ENCODE measurements around the gene RBMS3. TPM values are rescaled to one million over a fixed set of nuclear protein-coding genes. Genes with fewer than 3 reads are reported as not detected.

Gene RBMS3
- total RNA-seq, 1 donor, result 81.1 TPM

- H3K4me1 ChIP-seq (ENCODE audit: insufficient read depth, low read length), result peaks cover 38% of the 10 kb centered on the region
- no peak overlapping the region for H2AFZ ChIP-seq (ENCODE audit: low read length)
- peaks cover 2% of the 10 kb centered on the region for H3K79me2 ChIP-seq (ENCODE audit: insufficient read depth, low read length)
- no peaks in the 10 kb centered on the region for H4K20me1 ChIP-seq (ENCODE audit: insufficient read depth, low read length)
- no peak overlapping the region for H3K4me3 ChIP-seq (ENCODE audit: insufficient read depth, low read length)
- no peak overlapping the region for H3K27ac ChIP-seq (ENCODE audit: low read depth, low read length)
- H3K27me3 ChIP-seq (ENCODE audit: insufficient read depth, low read length), result no peaks in the 10 kb centered on the region
- H3K9me3 ChIP-seq (ENCODE audit: low read depth, low read length), result no peaks in the 10 kb centered on the region
- H3K4me2 ChIP-seq (ENCODE audit: insufficient read depth, low read length), result no peak overlapping the region
- TF ChIP-seq CTCF (IDR thresholded peaks at IDR 0.05; ENCODE audit: extremely low read depth, low read depth, low read length), result no peak
- no peak for DNase-seq (ENCODE audit: insufficient read length, low spot score, missing footprints)
- H3K36me3 ChIP-seq (ENCODE audit: insufficient read depth, low read length), result no peaks in the 10 kb centered on the region
Observed at GRCh38 chr3:29644956-29645636, 364.2 kb downstream of the RBMS3 start.

GRCh38 chr3:29646043-29646442, 365.2 kb downstream of the RBMS3 start:
- Histone ChIP-seq H3K36me3 (ENCODE audit: insufficient read depth, low read length) (no peaks in the 10 kb centered on the region), H2AFZ (ENCODE audit: low read length) (no peak overlapping the region), H3K79me2 (ENCODE audit: insufficient read depth, low read length) (peaks cover 2% of the 10 kb centered on the region), H4K20me1 (ENCODE audit: insufficient read depth, low read length) (no peaks in the 10 kb centered on the region), H3K27ac (ENCODE audit: low read depth, low read length) (no peak overlapping the region), H3K4me1 (ENCODE audit: insufficient read depth, low read length) (peaks cover 43% of the 10 kb centered on the region), H3K27me3 (ENCODE audit: insufficient read depth, low read length) (no peaks in the 10 kb centered on the region), H3K4me2 (ENCODE audit: insufficient read depth, low read length) (no peak overlapping the region), H3K9me3 (ENCODE audit: low read depth, low read length) (no peaks in the 10 kb centered on the region), H3K4me3 (ENCODE audit: insufficient read depth, low read length) (no peak overlapping the region)
- DNase-seq (ENCODE audit: insufficient read length, low spot score, missing footprints), result no peak
- TF ChIP-seq CTCF (IDR thresholded peaks at IDR 0.05; ENCODE audit: extremely low read depth, low read depth, low read length), result no peak

- DNase-seq (ENCODE audit: insufficient read length, low spot score, missing footprints), result peak; percentile 75
- H3K27ac ChIP-seq (ENCODE audit: low read depth, low read length), result peak overlapping the region; percentile 54
- no peaks in the 10 kb centered on the region for H3K27me3 ChIP-seq (ENCODE audit: insufficient read depth, low read length)
- H3K4me1 ChIP-seq (ENCODE audit: insufficient read depth, low read length), result peaks cover 20% of the 10 kb centered on the region
- no peak overlapping the region for H2AFZ ChIP-seq (ENCODE audit: low read length)
- no peak for TF ChIP-seq CTCF (IDR thresholded peaks at IDR 0.05; ENCODE audit: extremely low read depth, low read depth, low read length)
- no peaks in the 10 kb centered on the region for H3K9me3 ChIP-seq (ENCODE audit: low read depth, low read length)
- no peak overlapping the region for H3K4me3 ChIP-seq (ENCODE audit: insufficient read depth, low read length)
- H3K36me3 ChIP-seq (ENCODE audit: insufficient read depth, low read length), result no peaks in the 10 kb centered on the region
- H3K79me2 ChIP-seq (ENCODE audit: insufficient read depth, low read length), result peaks cover 6% of the 10 kb centered on the region
- no peaks in the 10 kb centered on the region for H4K20me1 ChIP-seq (ENCODE audit: insufficient read depth, low read length)
- peak overlapping the region; percentile 43 for H3K4me2 ChIP-seq (ENCODE audit: insufficient read depth, low read length)
Observed at GRCh38 chr3:29649815-29650547, 369.1 kb downstream of the RBMS3 start.

GRCh38 chr3:29653680-29654079, 372.8 kb downstream of the RBMS3 start:
- no peaks in the 10 kb centered on the region for H3K9me3 ChIP-seq (ENCODE audit: low read depth, low read length)
- H3K27ac ChIP-seq (ENCODE audit: low read depth, low read length), result no peak overlapping the region
- TF ChIP-seq CTCF (IDR thresholded peaks at IDR 0.05; ENCODE audit: extremely low read depth, low read depth, low read length), result no peak
- H3K79me2 ChIP-seq (ENCODE audit: insufficient read depth, low read length), result peaks cover 4% of the 10 kb centered on the region
- H3K4me1 ChIP-seq (ENCODE audit: insufficient read depth, low read length), result peaks cover 20% of the 10 kb centered on the region
- no peak overlapping the region for H3K4me3 ChIP-seq (ENCODE audit: insufficient read depth, low read length)
- DNase-seq (ENCODE audit: insufficient read length, low spot score, missing footprints), result no peak
- peak overlapping the region; percentile 15 for H3K4me2 ChIP-seq (ENCODE audit: insufficient read depth, low read length)
- H4K20me1 ChIP-seq (ENCODE audit: insufficient read depth, low read length), result no peaks in the 10 kb centered on the region
- no peak overlapping the region for H2AFZ ChIP-seq (ENCODE audit: low read length)
- H3K27me3 ChIP-seq (ENCODE audit: insufficient read depth, low read length), result no peaks in the 10 kb centered on the region
- H3K36me3 ChIP-seq (ENCODE audit: insufficient read depth, low read length), result no peaks in the 10 kb centered on the region

All from osteoblast (primary cell).